Esophagus squamous epithelium (tissue), 4 donors: ENCODE results near the gene LKAAEAR1.
A peak's percentile ranks its signal among the peaks of the same experiment; 100 is the strongest.

ENCODE experiments used
- CTCF ChIP-seq, 6 experiments: fragments of 450-650 bp in 4 of 6; fragments of 200-600 bp in 2 of 6; sonication (generic) in 2 of 6; IDR thresholded peaks; one replicate each; pipeline ENCODE4 v1.5.1; 2016 to 2019; ENCODE audit warnings: antibody characterized with exemption in 6 of 6, mild to moderate bottlenecking in 4 of 6, moderate library complexity in 4 of 6
- POLR2A ChIP-seq, 4 donors: fragments of 450-650 bp; IDR thresholded peaks; one replicate each; pipeline ENCODE4 v1.6.1; 2017; ENCODE audit warnings: antibody characterized with exemption in 4 of 4, mild to moderate bottlenecking in 4 of 4, moderate library complexity in 3 of 4

DNA sequence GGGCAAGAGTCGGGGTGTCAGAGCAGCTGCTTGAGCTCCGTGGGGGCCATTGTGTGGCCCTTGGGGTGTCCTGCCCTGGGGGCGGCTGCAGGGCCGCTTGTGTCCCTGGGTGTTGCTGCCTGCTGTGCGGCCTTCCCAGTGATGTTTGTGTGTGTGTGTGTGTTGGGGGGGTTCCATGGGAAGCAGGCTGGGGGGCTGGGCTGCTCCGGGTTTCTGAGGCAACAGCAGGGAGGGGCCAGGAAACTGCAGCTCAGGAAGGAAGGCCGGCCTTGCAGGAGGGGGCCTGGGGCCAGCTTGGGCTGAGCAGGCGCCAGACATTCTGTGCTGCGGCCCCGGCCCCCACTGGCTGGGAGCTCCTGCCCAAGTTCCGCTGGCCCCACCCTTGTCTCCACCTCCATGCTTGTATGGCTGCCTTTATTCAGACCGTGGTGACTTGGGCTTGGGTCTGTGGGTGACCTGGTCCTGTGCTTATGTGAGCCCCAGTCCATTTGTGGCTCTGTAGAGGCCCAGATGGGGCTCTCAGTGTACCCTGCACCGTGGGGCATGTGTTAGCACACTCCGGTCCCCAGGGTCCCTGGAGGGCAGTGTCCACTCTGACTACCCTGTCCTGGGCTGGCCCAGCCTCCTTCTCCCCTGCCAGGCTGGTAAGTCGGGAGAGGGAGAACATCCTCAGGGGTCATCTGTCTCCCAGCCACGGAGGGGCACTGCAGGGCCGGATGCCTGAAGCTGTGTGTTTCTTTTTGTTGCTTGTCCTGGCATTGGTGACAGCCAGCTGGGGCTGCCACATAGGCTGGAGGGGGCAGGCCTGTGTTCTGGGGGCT, 30.1 kb downstream of the LKAAEAR1 start:
- TF ChIP-seq CTCF (IDR thresholded peaks at IDR 0.05), result peak in 1 of 6 experiments; percentile 17
- peak in 1 of 4 donors; percentile 26 for TF ChIP-seq POLR2A (IDR thresholded peaks at IDR 0.05)
